Muscle of leg (tissue), 11 donors: Measurements from ENCODE around the gene SMIM13. TPM values are rescaled to one million over a fixed set of nuclear protein-coding genes. Genes with fewer than 3 reads are reported as not detected.

Experiments
- DNase-seq: peaks from one replicate; pipeline ENCODE4 v3.0.0; 2013
- H3K27ac ChIP-seq: one replicate; pipeline ENCODE4 v1.5.1; 2013; ENCODE audit warnings: mild to moderate bottlenecking, low read length, control low read depth
- H3K27me3 ChIP-seq: one replicate; pipeline ENCODE4 v1.6.1; 2013; ENCODE audit warnings: low read length; ENCODE audit not compliant: control insufficient read depth, insufficient read depth
- H3K36me3 ChIP-seq: one replicate; pipeline ENCODE4 v1.6.1; 2013; ENCODE audit warnings: low read length; ENCODE audit not compliant: control insufficient read depth, insufficient read depth
- H3K4me1 ChIP-seq: one replicate; pipeline ENCODE4 v1.6.1; 2013; ENCODE audit warnings: low read length; ENCODE audit not compliant: control insufficient read depth, insufficient read depth
- H3K4me3 ChIP-seq: one replicate; pipeline ENCODE4 v1.5.1; 2013; ENCODE audit warnings: low read length, control low read depth
- H3K9me3 ChIP-seq: replicated peaks from 2 replicates; pipeline ENCODE4 v1.6.1; 2013; ENCODE audit warnings: low read depth, low read length; ENCODE audit not compliant: control insufficient read depth
- WGBS: methylation state at CpG from one replicate; pipeline ENCODE4 v1.1.5; 2013; ENCODE audit warnings: missing lambda C conversion rate; ENCODE audit not compliant: insufficient coverage; 5-methylcytosine and 5-hydroxymethylcytosine counted together
- polyA plus RNA-seq, 8 donors: library from polyadenylated mRNA; unstranded; fragments of 120-200 nt; gene quantifications; one replicate each; pipeline versions ENCODE4 v1.2.1 to v1.2.3, GENCODE V29; 2013; ENCODE audit warnings: inconsistent platforms in 1 of 8, low replicate concordance in 1 of 8; ENCODE audit not compliant: insufficient read length in 8 of 8, insufficient read depth in 1 of 8
- total RNA-seq: library from RNA; stranded (reverse); fragments of 120-200 nt; gene quantifications from one replicate; pipeline ENCODE4 v1.2.4, GENCODE V29; 2013

The SMIM13 gene
- total and polyA plus RNA-seq, 9 donors, result 6.6 to 13.5 (median 9.3) TPM

GRCh38 chr6:11164717-11165646 is 71.3 kb downstream of the SMIM13 start:
- 82% methylated on average over 18 of the region's 20 CpGs for WGBS
- H3K9me3 ChIP-seq, result no peaks in the 10 kb centered on the region
- no peak overlapping the region for H3K4me3 ChIP-seq
- no peaks in the 10 kb centered on the region for H3K36me3 ChIP-seq
- no peak overlapping the region for H3K27ac ChIP-seq
- no peaks in the 10 kb centered on the region for H3K27me3 ChIP-seq
- no peak for DNase-seq
- no peaks in the 10 kb centered on the region for H3K4me1 ChIP-seq

GRCh38 chr6:11166948-11167347 is 73.3 kb downstream of the SMIM13 start:
- 29% methylated on average over 4 of the region's 4 CpGs for WGBS
- no peak for DNase-seq
- Histone ChIP-seq H3K36me3 (no peaks in the 10 kb centered on the region), H3K27me3 (no peaks in the 10 kb centered on the region), H3K27ac (no peak overlapping the region), H3K4me3 (no peak overlapping the region), H3K9me3 (no peaks in the 10 kb centered on the region), H3K4me1 (no peaks in the 10 kb centered on the region)

- 40% methylated on average over 1 of the region's 7 CpGs for WGBS
- H3K36me3 ChIP-seq, result no peaks in the 10 kb centered on the region
- H3K4me3 ChIP-seq, result no peak overlapping the region
- no peaks in the 10 kb centered on the region for H3K27me3 ChIP-seq
- H3K4me1 ChIP-seq, result no peaks in the 10 kb centered on the region
- DNase-seq, result no peak
- H3K27ac ChIP-seq, result no peak overlapping the region
- H3K9me3 ChIP-seq, result no peaks in the 10 kb centered on the region
Observed at GRCh38 chr6:11168091-11168635, 74.5 kb downstream of the SMIM13 start.

- WGBS, result 88% methylated on average over 5 of the region's 13 CpGs
Observed at GRCh38 chr6:11171952-11172351, 78.3 kb downstream of the SMIM13 start.

GRCh38 chr6:11172501-11173327 is 79.1 kb downstream of the SMIM13 start:
- no peaks in the 10 kb centered on the region for H3K27me3 ChIP-seq
- H3K4me1 ChIP-seq, result no peaks in the 10 kb centered on the region
- no peak overlapping the region for H3K4me3 ChIP-seq
- no peaks in the 10 kb centered on the region for H3K9me3 ChIP-seq
- H3K36me3 ChIP-seq, result no peaks in the 10 kb centered on the region
- DNase-seq, result peak; percentile 53
- WGBS, result 15% methylated on average over 13 of the region's 17 CpGs
- no peak overlapping the region for H3K27ac ChIP-seq

More at GRCh38 chr6:11171952-11172351, 78.3 kb downstream of the SMIM13 start:
- H3K4me3 ChIP-seq, result no peak overlapping the region
- no peak for DNase-seq
- no peak overlapping the region for H3K27ac ChIP-seq
- H3K36me3 ChIP-seq, result no peaks in the 10 kb centered on the region
- H3K9me3 ChIP-seq, result no peaks in the 10 kb centered on the region
- H3K27me3 ChIP-seq, result no peaks in the 10 kb centered on the region
- no peaks in the 10 kb centered on the region for H3K4me1 ChIP-seq

- H3K4me1 ChIP-seq, result no peaks in the 10 kb centered on the region
- no peaks in the 10 kb centered on the region for H3K9me3 ChIP-seq
- H3K4me3 ChIP-seq, result no peak overlapping the region
- WGBS, result 95% methylated on average over 3 of the region's 5 CpGs
- no peaks in the 10 kb centered on the region for H3K27me3 ChIP-seq
- DNase-seq, result no peak
- no peak overlapping the region for H3K27ac ChIP-seq
- no peaks in the 10 kb centered on the region for H3K36me3 ChIP-seq
Observed at GRCh38 chr6:11174242-11174611, 80.6 kb downstream of the SMIM13 start.

GRCh38 chr6:11177271-11177670 is 83.6 kb downstream of the SMIM13 start:
- Histone ChIP-seq H3K9me3 (no peaks in the 10 kb centered on the region), H3K27me3 (no peaks in the 10 kb centered on the region), H3K36me3 (no peaks in the 10 kb centered on the region), H3K4me3 (no peak overlapping the region), H3K27ac (no peak overlapping the region), H3K4me1 (no peaks in the 10 kb centered on the region)
- no peak for DNase-seq
- no CpG with 5 or more reads among the region's 1 CpG for WGBS

- Histone ChIP-seq H3K27me3 (no peaks in the 10 kb centered on the region), H3K9me3 (no peaks in the 10 kb centered on the region), H3K4me3 (no peak overlapping the region), H3K27ac (no peak overlapping the region), H3K36me3 (no peaks in the 10 kb centered on the region), H3K4me1 (no peaks in the 10 kb centered on the region)
- DNase-seq, result no peak
- 50% methylated on average over 1 of the region's 6 CpGs for WGBS
Observed at GRCh38 chr6:11179088-11179418, 85.4 kb downstream of the SMIM13 start.

GRCh38 chr6:11179419-11180202 is 86.0 kb downstream of the SMIM13 start:
- Histone ChIP-seq H3K36me3 (no peaks in the 10 kb centered on the region), H3K9me3 (no peaks in the 10 kb centered on the region), H3K27me3 (no peaks in the 10 kb centered on the region), H3K27ac (no peak overlapping the region), H3K4me1 (no peaks in the 10 kb centered on the region), H3K4me3 (no peak overlapping the region)
- DNase-seq, result no peak
- 48% methylated on average over 2 of the region's 8 CpGs for WGBS
